ENCODE results near the gene VWA3B. TPM values are rescaled to one million over a fixed set of nuclear protein-coding genes. Genes with fewer than 3 reads are reported as not detected.

The VWA3B gene
- total RNA-seq, 1 donor from 2014 or later = 0.52 TPM

GRCh38 chr2:98308068-98308467 lies 221.1 kb downstream of the VWA3B start:
- H3K36me3 ChIP-seq = no peaks in the 10 kb centered on the region
- H3K27me3 ChIP-seq (ENCODE audit: low read depth) = peaks cover 76% of the 10 kb centered on the region
- no peaks in the 10 kb centered on the region for H3K4me1 ChIP-seq
- no peak for TF ChIP-seq CTCF (IDR thresholded peaks at IDR 0.05; ENCODE audit: borderline replicate concordance)
- no peak overlapping the region for H3K4me3 ChIP-seq
- intact Hi-C loops (cut with micrococcal nuclease) = no loop called here
- H3K9me3 ChIP-seq (replicated peaks) = no peaks in the 10 kb centered on the region
- H3K27ac ChIP-seq (replicated peaks) = no peak overlapping the region
- no peak for DNase-seq

- no peak overlapping the region for H3K27ac ChIP-seq (replicated peaks)
- no peak for DNase-seq
- H3K36me3 ChIP-seq = no peaks in the 10 kb centered on the region
- H3K27me3 ChIP-seq (ENCODE audit: low read depth) = peaks cover 75% of the 10 kb centered on the region
- no peaks in the 10 kb centered on the region for H3K4me1 ChIP-seq
- TF ChIP-seq CTCF (IDR thresholded peaks at IDR 0.05; ENCODE audit: borderline replicate concordance) = no peak
- no peak overlapping the region for H3K4me3 ChIP-seq
- intact Hi-C loops (cut with micrococcal nuclease) = no loop called here
- H3K9me3 ChIP-seq (replicated peaks) = no peaks in the 10 kb centered on the region
Measured at GRCh38 chr2:98308532-98308931, 221.6 kb downstream of the VWA3B start.

GRCh38 chr2:98309580-98309979 lies 222.6 kb downstream of the VWA3B start:
- no peaks in the 10 kb centered on the region for H3K36me3 ChIP-seq
- no peak for DNase-seq
- no peaks in the 10 kb centered on the region for H3K4me1 ChIP-seq
- no peak for TF ChIP-seq CTCF (IDR thresholded peaks at IDR 0.05; ENCODE audit: borderline replicate concordance)
- no peaks in the 10 kb centered on the region for H3K9me3 ChIP-seq (replicated peaks)
- no peak overlapping the region for H3K27ac ChIP-seq (replicated peaks)
- H3K27me3 ChIP-seq (ENCODE audit: low read depth) = peaks cover 68% of the 10 kb centered on the region
- intact Hi-C loops (cut with micrococcal nuclease) = no loop called here
- H3K4me3 ChIP-seq = no peak overlapping the region

- Histone ChIP-seq H3K27me3 (ENCODE audit: low read depth) (peaks cover 64% of the 10 kb centered on the region), H3K4me1 (no peaks in the 10 kb centered on the region), H3K9me3 (replicated peaks) (no peaks in the 10 kb centered on the region), H3K27ac (replicated peaks) (no peak overlapping the region), H3K4me3 (no peak overlapping the region), H3K36me3 (no peaks in the 10 kb centered on the region)
- intact Hi-C loops (cut with micrococcal nuclease) = no loop called here
- DNase-seq = no peak
- no peak for TF ChIP-seq CTCF (IDR thresholded peaks at IDR 0.05; ENCODE audit: borderline replicate concordance)
Measured at GRCh38 chr2:98310010-98310409, 223.0 kb downstream of the VWA3B start.

- no peak for DNase-seq
- no peak for TF ChIP-seq CTCF (IDR thresholded peaks at IDR 0.05; ENCODE audit: borderline replicate concordance)
- H3K9me3 ChIP-seq (replicated peaks) = no peaks in the 10 kb centered on the region
- no peak overlapping the region for H3K4me3 ChIP-seq
- intact Hi-C loops (cut with micrococcal nuclease) = no loop called here
- no peaks in the 10 kb centered on the region for H3K4me1 ChIP-seq
- no peaks in the 10 kb centered on the region for H3K36me3 ChIP-seq
- peaks cover 54% of the 10 kb centered on the region for H3K27me3 ChIP-seq (ENCODE audit: low read depth)
- H3K27ac ChIP-seq (replicated peaks) = no peak overlapping the region
Measured at GRCh38 chr2:98311090-98311489, 224.1 kb downstream of the VWA3B start.
